ENCODE data around the gene HINT3. TPM values are rescaled to one million over a fixed set of nuclear protein-coding genes. Genes with fewer than 3 reads are reported as not detected.
"Not testable (repeated sequence)": the region's sequence is repeated elsewhere in the genome, so short reads cannot be mapped to it uniquely, and the experiment has no call there.

The HINT3 gene
- total RNA-seq, result 32.9 TPM
- long read RNA-seq, transcript HINT3-201 (5 exons, 3,314 nt), result major isoform, 19 of 23 reads
- long read RNA-seq, partial matches to known transcripts, result 0 of 23 reads
- long read RNA-seq, other reads (novel, unspliced or antisense), result 4 of 23 reads

- TF ChIP-seq, protein P1, sequence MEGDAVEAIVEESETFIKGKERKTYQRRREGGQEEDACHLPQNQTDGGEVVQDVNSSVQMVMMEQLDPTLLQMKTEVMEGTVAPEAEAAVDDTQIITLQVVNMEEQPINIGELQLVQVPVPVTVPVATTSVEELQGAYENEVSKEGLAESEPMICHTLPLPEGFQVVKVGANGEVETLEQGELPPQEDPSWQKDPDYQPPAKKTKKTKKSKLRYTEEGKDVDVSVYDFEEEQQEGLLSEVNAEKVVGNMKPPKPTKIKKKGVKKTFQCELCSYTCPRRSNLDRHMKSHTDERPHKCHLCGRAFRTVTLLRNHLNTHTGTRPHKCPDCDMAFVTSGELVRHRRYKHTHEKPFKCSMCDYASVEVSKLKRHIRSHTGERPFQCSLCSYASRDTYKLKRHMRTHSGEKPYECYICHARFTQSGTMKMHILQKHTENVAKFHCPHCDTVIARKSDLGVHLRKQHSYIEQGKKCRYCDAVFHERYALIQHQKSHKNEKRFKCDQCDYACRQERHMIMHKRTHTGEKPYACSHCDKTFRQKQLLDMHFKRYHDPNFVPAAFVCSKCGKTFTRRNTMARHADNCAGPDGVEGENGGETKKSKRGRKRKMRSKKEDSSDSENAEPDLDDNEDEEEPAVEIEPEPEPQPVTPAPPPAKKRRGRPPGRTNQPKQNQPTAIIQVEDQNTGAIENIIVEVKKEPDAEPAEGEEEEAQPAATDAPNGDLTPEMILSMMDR (IDR thresholded peaks at IDR 0.05; ENCODE audit: borderline replicate concordance), result peak; percentile 99
- no peaks in the 10 kb centered on the region for H3K9me3 ChIP-seq (replicated peaks)
Observed at GRCh38 chr6:125956506-125957390, at the start of gene HINT3. Gene HINT3 (plus strand): TSS chr6:125956770. CDS start chr6:125956978, 208 bp downstream.

DNA sequence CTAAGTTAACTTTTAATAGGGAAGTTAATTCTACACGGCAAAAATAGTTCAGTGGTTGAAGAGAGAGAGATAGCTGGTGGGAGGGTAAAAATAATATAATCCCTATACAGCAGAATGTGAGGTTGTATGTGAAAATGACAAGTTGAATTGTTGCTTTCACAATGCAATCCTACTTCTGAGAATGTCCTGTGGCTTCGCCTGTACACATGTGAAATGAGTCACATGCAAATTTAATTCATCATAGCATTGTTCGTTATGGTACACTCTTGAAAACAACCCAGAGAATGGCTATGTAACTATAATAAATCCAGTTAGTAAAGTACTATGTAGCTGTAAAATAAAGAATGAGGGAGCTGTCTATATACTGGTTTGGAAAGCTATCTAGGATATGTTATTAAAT, 46.0 kb upstream of the HINT3 start:
- DNase-seq, result no peak
- TF ChIP-seq, protein P1 (IDR thresholded peaks at IDR 0.05; ENCODE audit: borderline replicate concordance), result no peak
- intact Hi-C loops (cut with micrococcal nuclease), result no loop called here
- H3K36me3 ChIP-seq, result peaks cover 26% of the 10 kb centered on the region
- no peak overlapping the region for H3K4me3 ChIP-seq
- H3K27ac ChIP-seq (replicated peaks), result no peak overlapping the region
- H3K27me3 ChIP-seq (ENCODE audit: low read depth), result no peaks in the 10 kb centered on the region
- H3K9me3 ChIP-seq (replicated peaks), result no peaks in the 10 kb centered on the region
- no peaks in the 10 kb centered on the region for H3K4me1 ChIP-seq

More at GRCh38 chr6:125956506-125957390, at the start of gene HINT3:
- H3K27me3 ChIP-seq (ENCODE audit: low read depth), result no peaks in the 10 kb centered on the region
- H3K4me1 ChIP-seq, result peaks cover 40% of the 10 kb centered on the region
- no peaks in the 10 kb centered on the region for H3K36me3 ChIP-seq
- H3K4me3 ChIP-seq, result peak within 1 kb of the TSS; percentile 99
- intact Hi-C loops (cut with micrococcal nuclease), result loop anchor here (5.0 kb wide), 1 partner anchor 49 kb away; no protein-coding TSS in a partner anchor
- DNase-seq, result peak; percentile 98
- peak within 1 kb of the TSS; percentile 96 for H3K27ac ChIP-seq (replicated peaks)

- intact Hi-C loops (cut with micrococcal nuclease); H3K9me3 ChIP-seq (replicated peaks); H3K4me3 ChIP-seq; H3K27me3 ChIP-seq (ENCODE audit: low read depth); H3K27ac ChIP-seq (replicated peaks); DNase-seq; H3K4me1 ChIP-seq: not testable (repeated sequence)
- H3K36me3 ChIP-seq, result peaks cover 31% of the 10 kb centered on the region
Observed at GRCh38 chr6:125911051-125911451, 45.5 kb upstream of the HINT3 start.

DNA sequence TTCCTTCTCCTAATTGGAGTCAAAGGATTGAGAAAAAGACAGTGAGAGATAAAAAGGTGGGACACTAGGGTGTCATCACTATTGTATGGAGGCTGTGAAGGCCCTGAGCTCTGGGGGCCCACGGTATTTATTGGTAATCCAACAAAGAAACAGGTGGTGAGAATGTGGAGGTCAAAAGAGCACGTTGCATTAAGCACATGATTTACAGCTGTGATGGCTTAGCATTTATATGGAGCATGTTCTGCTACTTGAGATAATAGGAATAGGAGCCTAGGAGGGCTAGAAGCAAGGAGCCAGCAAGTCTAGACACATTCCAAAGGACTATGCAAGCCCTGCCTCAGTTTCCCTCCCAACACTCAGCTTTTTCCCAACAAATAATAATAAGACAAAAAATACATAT, 44.1 kb upstream of the HINT3 start:
- H3K9me3 ChIP-seq (replicated peaks); intact Hi-C loops (cut with micrococcal nuclease); H3K27me3 ChIP-seq (ENCODE audit: low read depth); DNase-seq; H3K27ac ChIP-seq (replicated peaks); H3K4me3 ChIP-seq; H3K4me1 ChIP-seq: not testable (repeated sequence)
- H3K36me3 ChIP-seq, result peaks cover 40% of the 10 kb centered on the region

DNA sequence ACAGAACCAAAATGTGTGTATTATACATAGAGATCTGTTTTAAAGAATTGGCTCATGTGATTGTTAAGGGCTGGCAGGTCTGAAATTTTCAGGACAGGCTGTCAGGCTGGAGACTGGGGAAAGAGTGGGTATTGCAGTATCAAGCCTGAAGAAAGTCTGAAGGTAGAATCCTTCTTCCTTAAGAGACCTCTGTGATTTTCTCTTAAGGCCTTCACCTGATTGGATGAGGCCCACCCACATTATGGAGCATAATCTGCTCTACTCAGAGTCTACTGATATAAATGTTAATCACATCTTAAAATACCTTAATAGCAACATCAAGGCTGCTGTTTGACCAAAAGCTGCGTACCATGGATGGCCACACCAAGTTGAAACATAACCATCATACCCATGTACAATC, 43.4 kb upstream of the HINT3 start:
- H3K4me3 ChIP-seq, result no peak overlapping the region
- H3K27ac ChIP-seq (replicated peaks), result no peak overlapping the region
- no peaks in the 10 kb centered on the region for H3K9me3 ChIP-seq (replicated peaks)
- intact Hi-C loops (cut with micrococcal nuclease), result no loop called here
- TF ChIP-seq, protein P1 (IDR thresholded peaks at IDR 0.05; ENCODE audit: borderline replicate concordance), result no peak
- peaks cover under 1% of the 10 kb centered on the region for H3K4me1 ChIP-seq
- no peak for DNase-seq
- H3K27me3 ChIP-seq (ENCODE audit: low read depth), result no peaks in the 10 kb centered on the region
- peaks cover 36% of the 10 kb centered on the region for H3K36me3 ChIP-seq

- no peak for DNase-seq
- H3K27ac ChIP-seq (replicated peaks), result no peak overlapping the region
- TF ChIP-seq, protein P1 (IDR thresholded peaks at IDR 0.05; ENCODE audit: borderline replicate concordance), result no peak
- peaks cover 7% of the 10 kb centered on the region for H3K4me1 ChIP-seq
- intact Hi-C loops (cut with micrococcal nuclease), result no loop called here
- H3K9me3 ChIP-seq (replicated peaks), result no peaks in the 10 kb centered on the region
- H3K4me3 ChIP-seq, result no peak overlapping the region
- H3K27me3 ChIP-seq (ENCODE audit: low read depth), result no peaks in the 10 kb centered on the region
- peaks cover 31% of the 10 kb centered on the region for H3K36me3 ChIP-seq
Observed at GRCh38 chr6:125913864-125914351, 42.7 kb upstream of the HINT3 start.
